SJCRH30 (cell line): ENCODE results near the gene AKR1C2. TPM values are rescaled to one million over a fixed set of nuclear protein-coding genes. Genes with fewer than 3 reads are reported as not detected.
"Not testable (repeated sequence)": the region's sequence is repeated elsewhere in the genome, so short reads cannot be mapped to it uniquely, and the experiment has no call there.

ENCODE experiments used
- DNase-seq, 2 experiments: peaks; one replicate each; pipeline ENCODE4 v3.0.0-alpha.2; 2015 to 2020
- H3K27ac ChIP-seq: fragments of 250-450 bp; sonication (Bioruptor Pico); 2 replicates; pipeline ENCODE4 v1.5.1; 2020; ENCODE audit warnings: mild to moderate bottlenecking, moderate library complexity
- H3K27me3 ChIP-seq: fragments of 250-450 bp; sonication (Bioruptor Pico); 2 replicates; pipeline ENCODE4 v1.5.1; 2020; ENCODE audit warnings: mild to moderate bottlenecking, moderate library complexity
- H3K36me3 ChIP-seq: fragments of 250-450 bp; sonication (Bioruptor Pico); 2 replicates; pipeline ENCODE4 v1.5.1; 2020; ENCODE audit warnings: mild to moderate bottlenecking, moderate library complexity
- H3K4me1 ChIP-seq: fragments of 250-450 bp; sonication (Bioruptor Pico); 2 replicates; pipeline ENCODE4 v1.5.1; 2020; ENCODE audit warnings: mild to moderate bottlenecking, moderate library complexity
- H3K4me3 ChIP-seq: fragments of 250-450 bp; sonication (Bioruptor Pico); 2 replicates; pipeline ENCODE4 v1.5.1; 2020; ENCODE audit warnings: mild to moderate bottlenecking, moderate library complexity
- H3K9me3 ChIP-seq: fragments of 250-450 bp; sonication (Bioruptor Pico); replicated peaks from 2 replicates; pipeline ENCODE4 v1.5.1; 2020; ENCODE audit warnings: mild to moderate bottlenecking, moderate library complexity
- total RNA-seq: library from RNA; depleted of rRNA; stranded (reverse); fragments of >200 nt; shearing (Covaris generic); gene quantifications from 2 replicates; pipeline ENCODE4 v1.2.3, GENCODE V29; 2014; rRNA removed

The AKR1C2 gene
- total RNA-seq, 1 experiment from 2014 or later: 3.0 TPM

- H3K9me3 ChIP-seq, H3K36me3 ChIP-seq, H3K27me3 ChIP-seq, H3K4me3 ChIP-seq: not testable (repeated sequence)
- Histone ChIP-seq H3K27ac (peak overlapping the region; percentile 67), H3K4me1 (peaks cover 18% of the 10 kb centered on the region)
- peak; percentile 5 to 60 for DNase-seq
Observed at GRCh38 chr10:4943416-4943815, 60.2 kb downstream of the AKR1C2 start.

GRCh38 chr10:4942931-4943330, 60.7 kb downstream of the AKR1C2 start:
- not testable (repeated sequence) for H3K9me3 ChIP-seq, H3K36me3 ChIP-seq, H3K4me3 ChIP-seq, H3K27me3 ChIP-seq
- Histone ChIP-seq H3K4me1 (peaks cover 18% of the 10 kb centered on the region), H3K27ac (peak overlapping the region; percentile 67)
- DNase-seq: peak; percentile 30 to 38

- Histone ChIP-seq H3K4me3 (no peak overlapping the region), H3K36me3 (no peaks in the 10 kb centered on the region), H3K27ac (no peak overlapping the region), H3K4me1 (peaks cover 18% of the 10 kb centered on the region), H3K27me3 (no peaks in the 10 kb centered on the region), H3K9me3 (no peaks in the 10 kb centered on the region)
- no peak for DNase-seq
Observed at GRCh38 chr10:4941540-4942330, 61.9 kb downstream of the AKR1C2 start.

- not testable (repeated sequence) for H3K36me3 ChIP-seq, DNase-seq, H3K9me3 ChIP-seq, H3K27ac ChIP-seq, H3K4me3 ChIP-seq, H3K27me3 ChIP-seq
- peaks cover 18% of the 10 kb centered on the region for H3K4me1 ChIP-seq
Observed at GRCh38 chr10:4940909-4941308, 62.7 kb downstream of the AKR1C2 start.

- not testable (repeated sequence) for H3K9me3 ChIP-seq, H3K27ac ChIP-seq, H3K27me3 ChIP-seq, H3K4me3 ChIP-seq, H3K36me3 ChIP-seq, DNase-seq
- H3K4me1 ChIP-seq: peaks cover 18% of the 10 kb centered on the region
Observed at GRCh38 chr10:4940073-4940428, 63.6 kb downstream of the AKR1C2 start.

GRCh38 chr10:4939224-4940072, 64.2 kb downstream of the AKR1C2 start:
- Histone ChIP-seq H3K4me3 (no peak overlapping the region), H3K27ac (no peak overlapping the region), H3K36me3 (no peaks in the 10 kb centered on the region), H3K9me3 (no peaks in the 10 kb centered on the region), H3K27me3 (no peaks in the 10 kb centered on the region), H3K4me1 (peaks cover 15% of the 10 kb centered on the region)
- no peak for DNase-seq

Other genes starting within 250 kb of the AKR1C2 start
- not detected in 2 replicates for gene AKR1E2, start 177.7 kb downstream of the AKR1C2 start, total RNA-seq
- gene AKR1C1, start 40.4 kb downstream of the AKR1C2 start, total RNA-seq: 2.7 and 3.6 TPM in 2 replicates
- gene AKR1C3, start 90.6 kb upstream of the AKR1C2 start, total RNA-seq: 30.0 and 36.3 TPM in 2 replicates
- gene AKR1C8, start 181.3 kb upstream of the AKR1C2 start, total RNA-seq: 0.10 and 0.23 TPM in 2 replicates
- not detected in 2 replicates for gene AKR1C4, start 193.0 kb upstream of the AKR1C2 start, total RNA-seq